Measurements from ENCODE around the gene FTO.
A peak's percentile ranks its signal among the peaks of the same experiment; 100 is the strongest.
"Not testable (repeated sequence)": the region's sequence is repeated elsewhere in the genome, so short reads cannot be mapped to it uniquely, and the experiment has no call there.

FTO gene

DNA sequence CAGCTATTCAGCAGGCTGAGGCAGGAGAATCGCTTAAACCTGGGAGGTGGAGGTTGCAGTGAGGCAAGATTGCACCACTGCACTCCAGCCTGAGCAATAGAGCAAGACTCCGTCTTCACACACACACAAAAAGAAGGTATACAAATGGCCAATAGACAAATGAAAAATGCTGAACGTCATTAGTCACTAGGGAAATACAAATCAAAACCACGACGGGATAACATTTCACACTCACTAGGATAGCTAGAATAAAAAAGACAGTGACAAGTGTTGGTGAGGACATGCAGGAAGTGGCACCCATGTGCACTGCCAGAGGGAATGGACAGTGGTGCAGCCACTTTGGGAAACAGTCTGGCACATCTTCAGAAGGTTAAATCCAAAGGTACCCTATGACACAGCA, 172.9 kb downstream of the FTO start:
- DNase-seq (ENCODE audit: low spot score in 2 of 2) = no peak
- Mint-ChIP-seq H3K4me3 (no peak overlapping the region), H3K27me3 (no peaks in the 10 kb centered on the region), H3K36me3 (ENCODE audit: insufficient read depth) (peaks cover 17% of the 10 kb centered on the region), H3K9me3 (no peaks in the 10 kb centered on the region), H3K4me1 (peaks cover 10% of the 10 kb centered on the region), H3K27ac (ENCODE audit: low read depth) (no peak overlapping the region)
- no peak for ATAC-seq (replicated peaks; ENCODE audit: extremely low read depth, poor library complexity, severe bottlenecking)

DNA sequence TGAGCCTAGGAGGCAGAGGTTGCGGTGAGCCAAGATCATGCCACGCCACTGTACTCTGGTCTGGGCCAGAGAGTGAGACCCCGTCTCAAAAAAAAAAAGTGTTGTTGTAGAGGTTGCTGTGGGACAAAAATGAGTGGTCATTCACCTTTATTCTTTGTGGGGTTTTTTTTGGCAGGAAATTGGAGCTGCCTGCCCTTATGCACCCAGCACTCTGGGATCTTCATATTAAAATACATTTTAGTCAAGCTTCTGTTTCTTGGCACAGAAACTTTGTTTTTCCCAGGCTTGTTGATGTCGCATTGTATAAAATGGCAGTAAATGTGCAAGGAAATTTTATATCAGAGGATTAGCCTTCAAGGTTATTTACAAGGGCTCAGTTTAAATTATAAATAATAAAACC, 174.3 kb downstream of the FTO start:
- ATAC-seq (replicated peaks; ENCODE audit: extremely low read depth, poor library complexity, severe bottlenecking) (no peak), DNase-seq (ENCODE audit: low spot score in 2 of 2) (no peak)
- no peaks in the 10 kb centered on the region for H3K4me1 Mint-ChIP-seq
- peaks cover 18% of the 10 kb centered on the region for H3K36me3 Mint-ChIP-seq (ENCODE audit: insufficient read depth)
- no peaks in the 10 kb centered on the region for H3K27me3 Mint-ChIP-seq
- no peak overlapping the region for H3K4me3 Mint-ChIP-seq
- H3K9me3 Mint-ChIP-seq = no peaks in the 10 kb centered on the region
- H3K27ac Mint-ChIP-seq (ENCODE audit: low read depth) = no peak overlapping the region

DNA sequence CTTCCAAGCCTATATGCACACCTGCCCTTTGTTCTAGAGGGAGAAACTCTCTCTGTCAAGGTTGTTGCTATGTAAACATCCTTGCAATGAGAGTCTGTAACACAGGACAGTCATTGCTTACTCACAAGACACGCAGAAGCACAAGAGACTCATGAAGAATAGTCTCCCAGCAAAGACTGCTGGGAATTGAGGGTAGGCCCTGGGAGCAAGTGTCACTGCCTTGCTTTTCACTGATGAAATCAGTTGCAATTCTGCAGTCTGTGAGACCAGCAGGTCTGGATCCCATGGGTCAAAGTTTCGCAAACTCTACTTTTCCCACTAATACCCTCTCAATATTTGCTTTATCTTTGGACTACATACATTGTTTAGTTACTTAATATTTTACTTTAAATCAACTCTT, 177.4 kb downstream of the FTO start:
- Mint-ChIP-seq H3K27ac (ENCODE audit: low read depth) (no peak overlapping the region), H3K36me3 (ENCODE audit: insufficient read depth) (peaks cover 18% of the 10 kb centered on the region), H3K4me1 (no peaks in the 10 kb centered on the region), H3K9me3 (no peaks in the 10 kb centered on the region), H3K4me3 (no peak overlapping the region), H3K27me3 (no peaks in the 10 kb centered on the region)
- ATAC-seq (replicated peaks; ENCODE audit: extremely low read depth, poor library complexity, severe bottlenecking) = no peak
- DNase-seq (ENCODE audit: low spot score in 2 of 2) = no peak

DNA sequence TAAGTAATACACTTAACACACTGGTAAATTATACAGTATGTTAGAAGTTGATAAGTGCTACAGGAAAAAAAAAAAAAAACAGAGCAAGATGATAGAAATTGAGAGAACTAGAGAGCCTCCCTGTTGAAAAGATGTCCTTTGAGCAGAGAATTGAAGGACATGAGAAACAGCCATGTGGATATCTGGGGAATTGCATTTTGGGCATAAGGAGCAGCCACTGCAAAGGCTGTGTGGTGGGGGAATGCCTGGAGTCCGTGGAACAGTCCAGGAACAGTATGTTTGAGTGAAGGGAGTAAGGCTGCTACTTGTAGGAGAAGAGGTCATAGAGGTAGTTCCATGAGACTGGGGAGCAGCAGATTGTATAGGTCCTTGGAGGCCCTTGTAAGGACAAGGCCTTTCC, 178.4 kb downstream of the FTO start:
- no peak for DNase-seq (ENCODE audit: low spot score in 2 of 2)
- H3K27ac Mint-ChIP-seq (ENCODE audit: low read depth) = peak overlapping the region; percentile 58
- H3K9me3 Mint-ChIP-seq = peaks cover 7% of the 10 kb centered on the region
- no peaks in the 10 kb centered on the region for H3K27me3 Mint-ChIP-seq
- no peaks in the 10 kb centered on the region for H3K4me1 Mint-ChIP-seq
- peaks cover 18% of the 10 kb centered on the region for H3K36me3 Mint-ChIP-seq (ENCODE audit: insufficient read depth)
- ATAC-seq (replicated peaks; ENCODE audit: extremely low read depth, poor library complexity, severe bottlenecking) = no peak
- no peak overlapping the region for H3K4me3 Mint-ChIP-seq

DNA sequence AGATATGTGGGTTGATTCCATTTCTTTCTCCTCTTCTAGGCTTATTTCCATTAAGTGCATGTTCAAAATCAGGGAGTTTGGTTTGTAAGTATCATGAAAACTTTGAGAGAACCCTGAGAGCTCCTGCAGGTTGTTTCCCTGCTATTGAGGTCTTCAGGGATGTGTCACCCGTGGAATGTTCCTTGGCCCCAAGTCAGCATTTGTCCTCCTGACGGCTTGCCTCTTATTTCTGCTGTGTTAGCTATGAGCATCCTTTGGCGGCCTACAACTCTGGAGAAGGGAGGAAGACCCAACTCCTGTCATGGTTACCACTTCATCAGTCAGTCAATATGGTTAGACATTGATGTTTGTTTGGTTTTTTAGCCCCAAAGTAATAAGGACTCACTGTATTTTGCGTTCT, 180.8 kb downstream of the FTO start:
- no peak overlapping the region for H3K4me3 Mint-ChIP-seq
- peaks cover 7% of the 10 kb centered on the region for H3K9me3 Mint-ChIP-seq
- peaks cover 19% of the 10 kb centered on the region for H3K36me3 Mint-ChIP-seq (ENCODE audit: insufficient read depth)
- ATAC-seq (replicated peaks; ENCODE audit: extremely low read depth, poor library complexity, severe bottlenecking) (no peak), DNase-seq (ENCODE audit: low spot score in 2 of 2) (no peak)
- H3K27ac Mint-ChIP-seq (ENCODE audit: low read depth) = no peak overlapping the region
- H3K4me1 Mint-ChIP-seq = no peaks in the 10 kb centered on the region
- H3K27me3 Mint-ChIP-seq = no peaks in the 10 kb centered on the region

DNA sequence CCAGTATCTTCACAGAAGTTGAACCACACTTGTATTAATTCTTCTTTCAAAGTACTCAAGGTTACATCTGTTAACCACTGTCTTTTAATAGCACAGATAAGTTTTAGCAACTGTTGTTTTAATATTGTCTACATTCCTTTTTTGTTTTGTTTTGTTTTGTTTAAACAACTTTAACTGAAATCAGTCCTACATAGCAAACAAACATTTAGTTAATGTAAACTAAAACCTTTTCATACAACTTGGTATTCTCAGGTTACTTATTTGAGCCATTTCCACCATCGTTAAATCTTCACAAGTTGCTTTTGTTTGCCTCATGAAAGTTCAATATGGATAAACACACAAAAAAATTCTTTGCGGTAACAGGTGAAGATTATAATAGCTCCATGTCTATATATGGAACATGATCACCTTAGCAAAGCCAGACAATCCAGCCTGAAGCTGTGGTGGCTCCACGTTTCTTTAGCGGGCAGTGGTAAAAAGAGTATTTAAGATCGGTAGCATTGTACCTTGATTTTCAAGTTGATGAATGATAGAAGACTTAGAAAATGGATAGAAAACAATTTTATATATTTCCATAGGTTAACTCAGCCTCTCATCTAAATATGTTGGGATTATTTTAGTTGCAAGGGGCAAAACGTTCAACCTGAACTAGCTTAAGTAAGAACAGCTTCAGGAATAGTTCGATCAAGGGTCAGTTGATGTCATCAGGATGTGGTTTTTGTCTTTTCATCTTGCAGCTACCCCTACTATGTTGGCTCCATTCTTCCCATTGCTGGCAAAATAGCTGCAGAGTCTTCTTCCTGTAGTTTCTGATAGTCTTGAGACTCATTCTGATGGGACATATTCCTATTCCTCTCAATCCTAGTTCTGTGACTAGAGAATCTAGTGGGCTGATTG, 182.8 kb downstream of the FTO start:
- no peak for ATAC-seq (replicated peaks; ENCODE audit: extremely low read depth, poor library complexity, severe bottlenecking)
- no peak for DNase-seq (ENCODE audit: low spot score in 2 of 2)
- Mint-ChIP-seq H3K27me3 (no peaks in the 10 kb centered on the region), H3K36me3 (ENCODE audit: insufficient read depth) (peaks cover 12% of the 10 kb centered on the region), H3K4me3 (no peak overlapping the region), H3K9me3 (peaks cover 7% of the 10 kb centered on the region), H3K4me1 (no peaks in the 10 kb centered on the region), H3K27ac (ENCODE audit: low read depth) (no peak overlapping the region)

DNA sequence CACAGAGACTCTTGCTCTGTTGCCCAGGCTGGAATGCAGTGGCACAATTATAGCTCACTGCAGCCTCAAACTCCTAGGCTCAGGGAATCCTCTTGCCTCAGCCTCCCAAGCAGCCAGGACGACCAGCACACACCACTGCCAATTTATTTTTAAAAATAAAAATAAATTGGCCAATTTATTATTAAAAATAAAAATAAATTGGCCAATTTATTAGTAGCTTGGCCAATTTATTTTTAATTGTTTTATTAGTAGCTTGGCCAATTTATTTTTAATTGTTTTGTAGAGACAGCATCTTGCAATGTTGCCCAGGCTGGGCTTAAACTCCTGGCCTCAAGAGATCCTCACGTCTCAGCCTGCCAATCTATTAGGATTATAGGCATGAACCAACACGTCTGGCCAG, 184.3 kb downstream of the FTO start:
- Mint-ChIP-seq H3K36me3 (ENCODE audit: insufficient read depth) (peaks cover 11% of the 10 kb centered on the region), H3K9me3 (peaks cover 7% of the 10 kb centered on the region), H3K4me1 (no peaks in the 10 kb centered on the region), H3K27me3 (no peaks in the 10 kb centered on the region), H3K27ac (ENCODE audit: low read depth) (no peak overlapping the region), H3K4me3 (no peak overlapping the region)
- ATAC-seq (replicated peaks; ENCODE audit: extremely low read depth, poor library complexity, severe bottlenecking) = no peak
- DNase-seq (ENCODE audit: low spot score in 2 of 2) = no peak

DNA sequence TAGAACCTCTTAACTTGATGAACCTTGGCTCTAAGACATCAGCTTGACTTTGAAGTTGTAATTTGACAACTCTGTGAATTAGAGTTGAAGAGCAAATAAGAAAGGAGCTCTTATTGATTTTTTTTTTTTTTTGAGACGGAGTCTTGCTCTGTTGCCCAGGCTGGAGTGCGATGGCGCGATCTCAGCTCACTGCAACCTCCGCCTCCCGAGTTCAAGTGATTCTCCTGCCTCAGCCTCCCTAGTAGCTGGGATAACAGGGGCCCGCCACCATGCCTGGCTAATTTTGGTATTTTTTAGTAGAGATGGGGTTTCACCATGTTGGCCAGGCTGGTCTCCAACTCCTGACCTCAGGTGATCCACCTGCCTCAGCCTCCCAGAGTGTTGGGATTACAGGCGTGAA, 186.9 kb downstream of the FTO start:
- not testable (repeated sequence) for H3K4me1 Mint-ChIP-seq; DNase-seq (ENCODE audit: low spot score in 2 of 2); H3K9me3 Mint-ChIP-seq; ATAC-seq (replicated peaks; ENCODE audit: extremely low read depth, poor library complexity, severe bottlenecking); H3K4me3 Mint-ChIP-seq; H3K27me3 Mint-ChIP-seq; H3K27ac Mint-ChIP-seq (ENCODE audit: low read depth); H3K36me3 Mint-ChIP-seq (ENCODE audit: insufficient read depth)

DNA sequence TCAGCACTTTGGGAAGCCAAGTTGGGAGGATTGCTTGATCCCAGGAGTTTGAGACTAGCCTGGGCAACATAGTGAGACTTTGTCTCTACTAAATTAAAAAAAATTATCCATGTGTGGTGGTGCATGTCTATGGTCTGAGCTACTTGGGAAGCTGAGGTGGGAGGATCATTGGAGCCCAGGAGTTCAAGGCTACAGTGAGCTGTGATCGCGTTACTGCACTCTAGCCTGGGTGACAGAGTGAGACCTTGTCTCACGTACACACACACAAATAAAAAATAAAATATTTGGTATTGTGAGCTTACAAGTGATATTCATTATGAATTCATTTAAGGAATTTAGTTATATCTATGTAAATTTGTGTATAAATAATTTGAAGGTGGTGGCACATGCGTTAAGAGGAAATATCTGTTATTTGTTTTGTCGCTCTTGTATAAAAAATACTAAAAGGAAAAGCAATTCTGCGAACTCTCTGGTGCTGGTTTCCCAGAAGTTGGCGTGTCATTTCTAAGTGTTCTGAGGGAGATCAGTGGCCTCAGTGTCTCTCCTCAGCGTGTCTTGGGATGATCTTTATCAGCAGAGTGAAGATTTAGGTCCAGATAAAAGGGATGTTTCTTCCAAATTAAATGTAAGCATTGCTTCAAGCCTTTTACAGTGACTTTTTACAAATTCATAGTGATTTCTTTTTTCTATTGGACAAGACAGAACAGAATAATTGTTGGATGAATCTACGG, 187.6 kb downstream of the FTO start:
- Mint-ChIP-seq H3K9me3 (peaks cover 6% of the 10 kb centered on the region), H3K27me3 (no peaks in the 10 kb centered on the region), H3K4me3 (no peak overlapping the region), H3K36me3 (ENCODE audit: insufficient read depth) (peaks cover 6% of the 10 kb centered on the region), H3K27ac (ENCODE audit: low read depth) (no peak overlapping the region), H3K4me1 (no peaks in the 10 kb centered on the region)
- DNase-seq (ENCODE audit: low spot score in 2 of 2) (no peak), ATAC-seq (replicated peaks; ENCODE audit: extremely low read depth, poor library complexity, severe bottlenecking) (no peak)

DNA sequence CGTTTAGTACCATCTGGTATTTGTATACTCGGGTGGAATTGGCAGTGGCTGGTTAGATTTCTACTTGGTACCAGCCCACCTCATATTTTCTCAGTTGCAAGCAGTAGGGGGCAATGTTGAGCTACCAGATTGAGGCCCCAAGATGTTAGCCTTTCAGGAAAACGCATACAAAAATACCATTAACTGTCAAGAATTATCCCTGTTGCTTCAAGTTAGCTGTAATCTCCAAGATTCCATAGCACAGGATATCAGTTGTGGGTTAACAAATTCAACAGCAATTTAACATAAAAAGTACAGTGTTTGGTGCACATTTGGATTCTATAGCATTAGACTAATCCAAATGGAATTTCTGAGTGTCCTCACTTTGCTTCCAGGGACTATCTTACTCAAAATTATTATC, 188.2 kb downstream of the FTO start:
- H3K27me3 Mint-ChIP-seq = no peaks in the 10 kb centered on the region
- peaks cover under 1% of the 10 kb centered on the region for H3K9me3 Mint-ChIP-seq
- peaks cover 6% of the 10 kb centered on the region for H3K36me3 Mint-ChIP-seq (ENCODE audit: insufficient read depth)
- peak in 1 of 2 donors; percentile 23 for DNase-seq (ENCODE audit: low spot score in 2 of 2)
- no peak overlapping the region for H3K4me3 Mint-ChIP-seq
- no peak overlapping the region for H3K27ac Mint-ChIP-seq (ENCODE audit: low read depth)
- H3K4me1 Mint-ChIP-seq = no peaks in the 10 kb centered on the region
- no peak for ATAC-seq (replicated peaks; ENCODE audit: extremely low read depth, poor library complexity, severe bottlenecking)

DNA sequence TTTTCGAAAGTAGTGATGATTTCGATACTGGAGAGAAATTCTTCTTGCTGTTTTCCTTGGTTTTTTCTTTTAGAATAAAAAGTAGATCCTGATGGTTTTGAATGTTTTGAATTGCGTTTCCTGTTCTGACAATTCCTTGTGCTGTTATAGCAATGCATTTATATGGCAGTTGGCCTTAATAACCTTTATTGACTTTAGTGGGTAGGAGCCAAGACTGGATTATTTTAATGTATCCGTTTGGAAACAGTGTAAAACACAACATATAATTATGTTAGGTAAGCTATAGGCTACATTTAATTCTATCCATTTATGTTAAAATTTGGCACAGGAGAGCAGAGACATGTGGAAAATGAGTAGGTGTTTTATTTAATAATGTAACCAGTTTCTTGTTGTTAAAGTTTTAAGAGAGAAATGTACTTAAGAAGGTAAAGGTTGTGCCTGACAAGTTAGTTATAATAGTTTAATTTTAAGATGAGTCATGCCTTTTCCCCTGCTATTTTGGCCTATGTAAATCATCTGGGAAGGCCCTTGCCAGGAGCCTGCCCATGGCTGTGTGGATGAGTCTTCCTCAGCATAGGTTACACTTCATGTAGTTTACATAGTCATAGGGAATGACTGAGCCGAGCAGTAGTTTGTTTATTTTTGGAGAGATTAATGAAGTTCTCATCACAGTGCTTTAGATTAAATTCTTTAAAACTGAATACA, 189.9 kb downstream of the FTO start:
- Mint-ChIP-seq H3K4me3 (no peak overlapping the region), H3K9me3 (no peaks in the 10 kb centered on the region), H3K27ac (ENCODE audit: low read depth) (no peak overlapping the region), H3K27me3 (no peaks in the 10 kb centered on the region), H3K36me3 (ENCODE audit: insufficient read depth) (peaks cover 3% of the 10 kb centered on the region), H3K4me1 (peaks cover 6% of the 10 kb centered on the region)
- ATAC-seq (replicated peaks; ENCODE audit: extremely low read depth, poor library complexity, severe bottlenecking) = no peak
- DNase-seq (ENCODE audit: low spot score in 2 of 2) = no peak

DNA sequence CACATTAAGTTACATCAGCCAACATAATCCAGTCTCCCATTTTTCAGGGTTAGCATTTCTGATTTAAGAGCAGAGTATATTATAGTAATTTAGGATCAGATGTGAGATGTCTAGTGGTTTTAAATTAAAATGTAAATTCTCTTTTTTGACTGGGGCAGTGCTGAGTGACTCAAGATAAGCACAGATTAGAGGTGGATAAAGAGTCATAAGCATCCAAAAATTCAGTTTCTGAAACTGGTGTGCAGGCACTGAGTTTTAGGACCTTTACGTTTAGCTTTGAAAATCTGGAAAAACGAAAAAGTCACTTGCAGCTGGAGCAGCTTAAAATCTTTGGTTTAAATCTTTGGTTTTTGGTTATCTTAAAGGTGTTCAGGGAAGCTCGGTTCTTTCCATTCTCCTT, 190.7 kb downstream of the FTO start:
- no peaks in the 10 kb centered on the region for H3K9me3 Mint-ChIP-seq
- H3K27ac Mint-ChIP-seq (ENCODE audit: low read depth) = no peak overlapping the region
- H3K36me3 Mint-ChIP-seq (ENCODE audit: insufficient read depth) = peaks cover 3% of the 10 kb centered on the region
- no peak overlapping the region for H3K4me3 Mint-ChIP-seq
- no peak for ATAC-seq (replicated peaks; ENCODE audit: extremely low read depth, poor library complexity, severe bottlenecking)
- DNase-seq (ENCODE audit: low spot score in 2 of 2) = no peak
- H3K27me3 Mint-ChIP-seq = no peaks in the 10 kb centered on the region
- H3K4me1 Mint-ChIP-seq = peaks cover 6% of the 10 kb centered on the region

Measured in central memory CD8-positive, alpha-beta T cell (primary cell).